GM18499 (cell line): Measurements from ENCODE around the gene ARPC5L.
"Not testable (repeated sequence)": the region's sequence is repeated elsewhere in the genome, so short reads cannot be mapped to it uniquely, and the experiment has no call there.

ENCODE experiments used
- ATAC-seq: cut with Tn5 transposase; IDR thresholded peaks from one replicate; pipeline ENCODE4 v1.9.1; 2021; ENCODE audit warnings: moderate number of reproducible peaks; ENCODE audit not compliant: insufficient read depth, unreplicated experiment

ARPC5L gene

DNA sequence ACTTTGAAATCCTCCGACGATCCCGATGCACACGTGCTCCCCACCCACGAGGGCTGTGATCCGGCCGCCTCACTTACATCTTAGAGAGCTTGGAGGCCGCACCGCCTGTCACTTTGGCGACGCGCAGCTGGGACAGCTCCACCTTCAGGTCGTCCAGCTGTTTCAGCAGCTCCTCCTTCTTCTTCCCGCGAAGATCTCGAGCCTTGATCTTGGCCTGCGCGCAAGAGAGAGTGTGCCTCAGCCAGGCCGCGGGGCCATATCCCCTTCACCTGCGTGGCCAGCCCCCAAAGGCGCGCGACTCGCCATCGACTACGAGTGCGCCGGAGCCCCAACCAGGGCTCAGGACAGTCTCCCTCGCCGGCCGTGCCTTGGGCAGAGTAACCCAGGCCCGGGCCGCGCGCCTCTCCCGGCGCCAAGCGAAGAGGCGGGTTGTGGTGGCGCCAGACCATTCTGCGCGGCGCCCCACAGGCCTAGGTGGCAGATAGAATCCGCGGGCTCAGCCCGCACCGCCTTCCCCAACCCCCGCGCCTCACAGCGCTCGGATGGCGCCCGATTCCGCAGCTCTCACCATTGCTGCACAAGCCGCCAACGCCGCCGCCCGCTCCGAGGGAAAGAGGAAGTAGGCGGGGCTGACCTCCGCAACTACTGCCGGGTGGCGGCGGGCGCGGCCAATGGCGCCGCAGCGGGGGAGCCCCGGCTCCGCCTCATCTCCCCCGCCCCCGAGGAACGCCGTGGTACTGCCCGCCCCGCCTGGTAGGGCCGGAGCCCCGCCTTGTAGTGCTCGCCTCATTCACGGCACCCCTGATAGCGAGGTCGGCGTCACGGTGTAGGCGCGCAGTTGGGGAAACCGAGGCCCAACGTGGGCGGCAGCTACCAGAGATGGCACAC lies at the start of gene ARPC5L, which contains the start of gene RPL35:
Gene ARPC5L (plus strand): TSS at position 789 of the 888 bp plus-strand sequence. CDS start 7,161 bp downstream, outside the sequence.
Gene RPL35 (minus strand): TSS at position 616 of the 888 bp plus-strand sequence. CDS start 45 bp downstream, at position 571.
- no peak for ATAC-seq

DNA sequence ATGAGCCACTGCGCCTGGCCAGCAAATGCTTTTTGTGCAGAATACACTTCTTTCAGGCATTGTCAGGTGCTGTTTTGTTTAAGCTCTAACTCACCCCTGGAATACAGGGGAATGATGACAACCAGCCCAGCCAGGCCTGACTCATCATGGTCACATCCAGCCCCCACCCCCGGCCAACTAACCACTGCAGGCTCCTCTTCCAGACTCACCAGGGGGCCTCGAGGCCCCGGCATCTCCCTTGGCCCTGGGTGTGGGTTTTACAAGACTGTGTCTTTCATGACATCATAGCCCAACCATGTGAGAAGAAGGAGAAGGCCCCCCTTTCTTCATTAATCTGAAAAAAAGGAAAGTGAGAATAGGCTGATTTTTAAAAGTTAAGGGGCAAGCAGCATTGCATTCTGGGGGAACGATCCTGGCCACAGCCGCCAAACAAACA lies 49.5 kb upstream of the ARPC5L start:
- ATAC-seq, result no peak

DNA sequence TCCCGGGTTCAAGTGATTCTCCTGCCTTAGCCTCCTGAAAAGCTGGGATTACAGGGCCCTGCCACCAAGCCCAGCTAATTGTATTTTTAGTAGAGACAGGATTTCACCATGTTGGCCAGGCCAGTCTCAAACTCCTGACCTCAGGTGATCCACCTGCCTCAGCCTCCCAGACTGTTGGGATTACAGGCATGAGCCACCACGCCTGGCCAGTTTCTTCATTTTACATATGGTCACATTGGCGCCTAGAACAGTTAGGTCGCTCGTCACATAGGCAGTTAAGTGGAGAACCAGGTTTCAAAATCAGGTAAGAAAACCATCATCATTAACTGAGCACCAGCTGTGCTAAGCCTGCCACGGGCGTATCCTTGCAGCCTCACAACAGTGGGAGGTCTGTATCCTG lies 48.9 kb upstream of the ARPC5L start:
- ATAC-seq, result no peak

DNA sequence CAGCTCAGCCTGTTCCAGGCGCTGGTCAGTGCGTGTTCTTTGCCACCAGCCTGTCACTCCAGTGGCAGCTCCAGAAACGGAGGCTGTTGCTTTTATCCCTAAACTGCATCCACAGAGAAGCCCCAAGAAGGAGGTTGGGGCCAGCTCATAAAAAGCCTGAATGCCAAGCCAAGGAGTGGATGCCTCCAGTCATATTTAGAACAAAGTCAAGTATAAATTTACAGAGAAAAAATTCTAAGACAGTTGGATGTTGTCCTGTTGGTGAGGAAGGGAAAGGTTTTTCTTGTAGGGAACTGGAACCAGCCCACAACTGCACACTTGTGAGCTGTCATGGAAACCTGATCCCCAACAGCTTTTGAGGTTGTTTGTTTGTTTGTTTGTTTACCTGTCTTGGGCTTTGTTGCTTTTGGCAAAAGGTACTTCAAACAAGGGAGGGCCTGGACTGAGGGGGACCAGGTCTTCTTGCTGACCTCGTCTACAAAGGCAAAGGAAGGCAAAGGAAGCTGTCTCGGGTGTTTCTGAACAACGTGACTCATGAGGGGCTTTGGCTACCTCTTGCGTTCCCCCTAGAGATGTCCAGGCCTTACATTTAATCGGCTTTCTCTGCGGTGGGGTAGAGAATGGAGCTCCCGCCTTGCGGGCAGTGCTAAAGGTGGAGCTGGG lies 48.3 kb upstream of the ARPC5L start:
- ATAC-seq, result no peak

DNA sequence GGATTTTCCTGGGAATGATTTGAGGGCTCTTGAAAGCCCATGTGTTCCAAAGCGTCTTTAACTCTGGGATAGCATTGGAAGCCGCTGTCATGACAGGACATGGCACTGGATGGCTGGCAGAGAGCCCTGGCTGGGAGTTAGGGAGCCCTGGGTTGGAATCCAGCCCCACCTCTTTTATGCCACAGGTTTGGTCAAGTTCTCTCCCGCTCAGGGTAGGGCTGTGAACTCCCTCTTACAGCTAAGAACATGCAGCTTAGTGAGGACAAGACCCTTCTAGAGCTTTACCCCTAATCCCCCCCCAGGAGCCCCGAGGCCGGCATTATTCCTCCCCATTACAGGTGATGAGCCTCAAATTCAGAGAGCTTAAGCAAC lies 47.8 kb upstream of the ARPC5L start:
- ATAC-seq, result no peak

DNA sequence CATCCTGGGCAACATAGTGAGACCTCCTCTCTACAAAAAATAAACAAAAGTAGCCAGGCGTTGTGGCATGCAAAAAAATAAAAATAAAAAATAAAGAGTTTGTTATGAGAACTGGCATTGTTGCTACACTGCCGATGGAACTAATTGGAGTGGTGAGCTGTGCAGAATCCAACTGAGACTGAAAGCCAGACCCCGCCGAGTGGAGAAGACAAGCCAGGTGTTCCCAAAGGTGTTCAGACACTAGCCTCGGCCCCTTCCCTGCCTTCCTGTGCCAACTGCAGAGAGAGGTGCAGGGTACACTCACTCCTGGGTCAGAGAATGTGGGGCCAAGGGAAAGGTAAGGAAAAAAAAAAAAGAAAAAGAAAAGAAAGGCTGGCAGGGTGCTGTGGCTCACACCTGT lies 46.3 kb upstream of the ARPC5L start:
- no peak for ATAC-seq

DNA sequence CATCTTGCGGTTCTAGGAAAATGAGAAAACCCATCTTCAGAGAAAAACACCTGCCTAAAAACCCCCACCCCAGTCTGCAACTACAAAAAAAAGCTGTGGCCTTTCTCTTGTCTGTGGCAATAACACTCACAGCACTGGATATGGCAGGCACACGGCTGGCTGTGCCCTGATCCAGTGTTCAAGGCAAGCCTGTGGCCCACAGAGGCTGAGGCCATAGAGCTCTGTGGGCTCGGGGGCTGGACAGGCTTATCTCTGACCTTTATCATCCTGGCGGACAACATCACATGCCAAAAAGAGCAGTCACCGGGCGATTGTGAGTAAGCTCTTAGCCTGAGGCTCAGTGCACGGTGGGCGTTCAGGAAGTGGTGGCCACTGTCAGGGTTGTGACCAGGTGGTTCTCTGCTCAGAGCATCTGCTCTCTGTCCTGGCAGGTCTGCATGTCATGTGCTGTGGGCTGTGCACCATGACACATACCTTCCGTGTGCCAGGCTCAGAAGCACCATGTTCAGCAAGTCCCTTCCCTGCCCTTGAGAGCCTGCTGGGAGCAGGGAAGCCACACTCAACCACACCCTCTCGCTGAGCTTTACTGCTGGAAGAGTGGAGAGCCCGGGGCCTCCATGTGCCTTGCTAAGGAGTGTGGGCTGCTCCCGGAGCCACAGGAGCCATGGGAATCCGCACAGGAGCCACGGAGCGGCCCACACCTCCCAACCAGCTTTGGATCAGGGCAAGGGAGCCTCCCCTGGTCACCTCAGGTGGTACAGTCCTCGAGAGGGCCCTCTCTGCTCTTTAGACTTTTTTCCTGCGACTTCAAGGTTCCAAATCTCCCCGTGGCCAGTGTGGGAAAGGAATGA lies 43.3 kb upstream of the ARPC5L start:
- no peak for ATAC-seq

DNA sequence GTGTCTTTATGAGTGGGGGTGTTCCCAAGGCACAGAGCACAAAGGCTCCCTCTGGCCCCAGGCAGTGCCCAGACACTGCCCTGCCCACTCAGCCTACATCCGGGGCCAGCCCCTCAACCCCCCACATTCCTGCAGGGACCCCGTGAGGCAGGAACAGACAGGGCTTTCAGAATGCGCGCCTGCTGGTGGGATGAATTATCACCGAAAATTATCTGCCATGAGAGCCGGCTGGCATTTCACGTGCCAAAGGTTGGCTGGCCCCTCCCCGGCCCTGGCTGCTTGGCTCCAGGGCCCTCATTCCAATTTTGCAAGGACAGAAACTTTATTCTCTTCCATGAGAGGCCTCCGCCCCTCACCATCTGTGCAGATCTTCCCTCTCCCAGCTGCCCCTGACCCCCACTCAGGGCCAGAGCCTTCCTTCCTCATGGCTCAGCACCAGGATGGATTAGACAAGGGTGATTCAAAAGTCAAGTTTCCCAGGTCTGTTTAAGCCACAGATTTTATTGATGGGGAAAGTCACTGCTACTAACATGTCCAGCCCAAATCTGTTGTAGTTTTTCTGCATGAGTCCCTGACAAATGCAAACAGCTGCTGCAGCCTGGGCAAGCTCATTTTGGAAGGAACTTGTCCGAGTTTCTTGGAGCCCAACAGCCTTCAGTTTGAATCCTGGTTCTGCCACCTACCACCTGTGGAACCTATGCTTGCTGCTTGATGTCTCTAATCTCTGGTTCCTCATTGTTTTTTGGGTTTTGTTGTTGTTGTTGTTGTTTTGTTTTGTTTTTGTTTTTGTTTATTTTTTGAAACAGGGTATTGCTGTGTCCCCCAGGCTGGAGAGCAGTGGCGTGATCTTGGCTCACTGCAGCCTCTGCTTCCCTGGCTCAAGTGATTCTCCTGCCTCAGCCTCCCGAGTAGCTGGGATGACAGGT lies 41.0 kb upstream of the ARPC5L start:
- no peak for ATAC-seq

DNA sequence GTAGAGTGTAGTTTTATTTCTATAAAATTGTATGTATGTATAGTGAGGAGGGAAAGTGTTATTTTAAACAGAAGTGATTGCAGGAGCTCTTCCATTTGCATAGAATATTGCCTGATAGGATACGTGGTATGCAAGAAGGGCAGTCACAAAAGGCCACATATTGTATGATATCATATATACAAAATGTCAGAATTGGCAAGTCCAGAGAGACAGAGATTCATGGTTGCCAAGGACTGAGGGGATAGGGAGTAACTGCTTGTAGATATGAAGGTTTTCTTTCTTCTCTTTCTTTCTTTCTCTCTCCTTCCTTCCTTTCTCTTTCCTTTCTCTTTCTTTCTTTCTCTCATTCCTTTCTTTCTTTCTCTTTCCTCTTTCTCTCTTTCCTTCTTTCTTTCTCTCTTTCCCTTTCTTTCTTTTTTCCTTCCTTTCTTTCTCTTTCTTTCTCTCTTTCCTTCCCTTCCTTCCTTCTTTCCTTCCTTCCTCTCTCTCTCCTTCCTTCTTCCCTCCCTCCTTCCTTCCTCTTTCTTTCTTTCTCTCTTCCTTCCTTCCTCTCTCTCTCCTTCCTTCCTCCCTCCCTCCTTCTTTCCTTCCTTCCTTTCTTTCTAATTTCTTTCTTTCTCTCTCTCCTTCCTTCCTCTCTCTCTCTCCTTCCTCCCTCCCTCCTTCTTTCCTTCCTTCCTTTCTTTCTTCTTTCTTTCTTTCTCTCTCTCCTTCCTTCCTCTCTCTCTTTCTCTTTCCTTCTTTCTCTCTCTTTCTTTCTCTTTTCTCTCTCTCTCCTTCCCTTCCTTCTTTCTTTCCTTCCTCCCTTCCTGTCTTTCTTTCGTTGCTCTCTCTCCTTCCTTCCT lies 33.2 kb upstream of the ARPC5L start:
- no peak for ATAC-seq

DNA sequence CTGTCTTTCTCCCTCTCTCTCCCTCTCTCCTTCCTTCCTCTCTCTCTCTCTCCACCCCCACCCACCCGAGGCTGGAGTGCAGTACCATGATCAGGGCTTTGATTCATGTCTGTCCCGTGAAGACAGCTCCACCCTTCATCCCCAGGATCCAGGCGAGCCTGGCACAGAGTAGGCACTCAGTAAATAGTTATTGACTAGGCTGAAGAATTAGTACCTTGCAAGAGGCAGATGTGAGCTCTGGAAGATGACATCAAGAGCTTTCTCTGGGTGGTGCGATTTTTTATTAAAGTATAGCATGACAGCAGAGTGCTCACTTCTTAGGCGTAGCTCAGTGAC lies 32.6 kb upstream of the ARPC5L start:
- ATAC-seq, result no peak

DNA sequence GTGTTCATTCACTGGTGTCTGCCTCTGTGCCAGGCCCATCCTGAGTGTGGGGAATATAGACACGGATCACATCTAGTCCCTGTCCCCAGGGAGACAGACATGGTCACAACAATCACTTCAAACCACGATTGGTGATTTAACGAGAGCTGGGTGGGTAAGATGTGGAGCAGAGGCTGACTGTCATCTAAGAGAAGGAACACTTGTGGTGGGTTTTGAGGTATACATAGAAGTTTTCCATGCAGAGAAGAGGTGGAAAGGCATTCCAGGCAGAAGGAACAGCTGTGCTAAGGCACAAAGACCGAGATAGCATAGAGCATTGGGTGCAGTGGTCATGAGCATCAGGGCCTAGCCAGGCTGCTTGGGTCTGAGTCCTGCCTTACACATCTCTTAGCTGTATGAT lies 31.3 kb upstream of the ARPC5L start:
- no peak for ATAC-seq

DNA sequence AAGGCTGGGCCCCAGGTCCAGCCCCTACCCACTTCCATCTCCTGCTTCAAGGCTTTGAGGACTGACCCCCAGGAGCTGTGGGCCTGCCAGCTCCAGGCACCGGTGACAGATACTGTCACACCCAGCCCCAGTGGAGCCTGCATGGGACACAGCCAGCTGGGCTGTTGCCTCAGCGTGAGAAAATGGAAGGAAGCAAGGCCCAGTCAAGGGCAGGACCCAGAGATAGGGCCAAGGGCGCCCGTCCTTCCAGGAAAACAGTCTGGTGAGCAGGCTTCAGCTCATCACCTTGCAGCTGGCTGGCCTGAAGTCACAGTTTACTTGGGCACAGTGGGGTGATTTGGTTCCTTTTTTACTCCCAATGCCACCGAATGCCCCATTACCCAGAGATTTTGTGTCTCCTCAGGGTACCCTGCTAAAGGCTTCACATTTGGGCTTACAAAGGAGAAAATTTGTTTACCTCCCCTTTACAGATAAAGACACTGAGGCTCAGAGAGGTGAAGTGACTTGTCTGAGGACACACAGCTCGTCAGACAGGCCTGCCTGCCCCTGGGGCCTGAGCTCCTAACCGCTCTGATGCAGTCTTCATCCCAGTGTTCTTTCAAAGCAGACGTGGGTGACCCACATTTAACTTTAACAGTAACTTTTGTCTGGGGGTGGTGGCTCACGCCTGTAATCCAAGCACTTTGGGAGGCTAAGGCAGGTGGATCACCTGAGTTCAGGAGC lies 30.1 kb upstream of the ARPC5L start:
- no peak for ATAC-seq

DNA sequence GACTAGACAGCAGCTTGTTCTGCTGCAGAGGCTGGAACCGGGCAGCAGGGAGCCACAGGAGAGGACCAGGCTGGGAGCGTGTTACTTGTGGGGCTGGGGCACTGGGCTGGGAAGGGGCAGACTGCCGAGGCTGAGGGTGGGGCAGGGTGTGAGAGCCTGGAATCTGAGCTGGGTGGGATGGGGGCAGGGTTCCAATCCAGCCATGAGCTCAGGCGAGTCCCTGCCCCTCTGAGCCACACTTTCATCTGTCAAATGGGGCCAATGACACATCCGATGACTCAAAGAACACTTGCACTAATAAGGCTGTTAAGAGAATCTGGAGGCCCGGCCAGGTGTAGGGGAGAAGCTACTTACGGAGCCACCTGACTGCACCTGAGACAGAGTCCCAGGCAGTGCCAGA lies 27.3 kb upstream of the ARPC5L start:
- ATAC-seq, result no peak

DNA sequence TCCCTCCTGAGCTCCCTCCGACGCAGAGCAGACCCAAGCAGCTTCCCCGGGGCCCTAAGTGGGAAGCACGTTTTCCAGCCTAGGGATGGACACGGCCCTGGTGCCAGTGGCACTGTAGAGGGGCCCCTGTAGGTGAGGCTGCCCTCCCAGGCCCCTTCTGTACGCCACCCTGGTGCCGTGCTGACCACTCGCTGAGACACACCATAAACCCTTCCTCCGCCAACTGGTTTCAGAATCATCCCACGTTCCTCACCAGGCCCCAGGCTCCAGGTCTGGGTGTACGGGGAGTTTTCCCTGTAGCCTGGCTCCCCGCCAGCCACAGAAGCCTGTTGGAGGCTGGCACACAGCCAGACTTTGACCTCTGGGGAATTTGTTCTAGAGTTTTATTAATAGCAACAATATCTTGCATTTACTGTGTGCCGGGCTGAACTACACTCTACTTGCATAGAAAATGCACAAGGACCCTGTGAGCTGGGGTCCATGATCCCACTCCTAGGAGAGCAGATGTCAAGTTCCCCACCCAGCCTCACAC lies 26.8 kb upstream of the ARPC5L start:
- no peak for ATAC-seq

DNA sequence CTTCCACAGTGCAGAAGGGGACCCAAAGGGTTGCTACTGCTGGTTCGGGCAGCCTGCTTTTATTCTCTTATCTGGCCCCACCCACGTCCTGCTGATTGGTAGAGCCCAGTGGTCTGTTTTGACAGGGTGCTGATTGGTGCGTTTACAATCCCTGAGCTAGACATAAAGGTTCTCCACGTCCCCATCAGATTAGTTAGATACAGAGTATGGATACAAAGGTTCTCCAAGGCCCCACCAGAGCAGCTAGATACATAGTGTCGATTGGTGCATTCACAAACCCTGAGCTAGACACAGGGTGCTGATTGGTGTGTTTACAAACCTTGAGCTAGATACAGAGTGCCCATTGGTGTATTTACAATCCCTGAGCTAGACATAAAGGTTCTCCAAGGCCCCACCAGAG lies 23.8 kb upstream of the ARPC5L start:
- not testable (repeated sequence) for ATAC-seq

DNA sequence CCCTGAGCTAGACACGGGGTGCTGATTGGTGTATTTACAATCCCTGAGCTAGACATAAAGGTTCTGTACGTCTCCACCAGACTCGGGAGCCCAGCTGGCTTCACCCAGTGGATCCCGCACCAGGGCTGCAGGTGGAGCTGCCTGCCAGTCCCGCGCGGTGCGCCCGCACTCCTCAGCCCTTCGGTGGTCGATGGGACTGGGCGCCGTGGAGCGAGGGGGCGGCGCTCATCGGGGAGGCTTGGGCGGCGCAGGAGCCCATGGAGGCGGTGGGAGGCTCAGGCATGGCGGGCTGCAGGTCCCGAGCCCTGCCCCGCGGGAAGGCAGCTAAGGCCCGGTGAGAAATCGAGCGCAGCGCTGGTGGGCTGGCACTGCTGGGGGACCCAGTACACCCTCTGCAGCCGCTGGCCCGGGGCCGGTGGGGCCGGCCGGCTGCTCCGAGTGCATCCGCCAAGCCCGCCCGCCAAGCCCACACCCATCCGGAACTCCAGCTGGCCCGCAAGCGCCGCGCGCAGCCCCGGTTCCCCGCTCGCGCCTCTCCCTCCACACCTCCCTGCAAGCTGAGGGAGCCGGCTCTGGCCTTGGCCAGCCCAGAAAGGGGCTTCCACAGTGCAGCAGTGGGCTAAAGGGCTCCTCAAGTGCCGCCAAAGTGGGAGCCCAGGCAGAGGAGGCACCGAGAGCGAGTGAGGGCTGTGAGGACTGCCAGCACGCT lies 23.2 kb upstream of the ARPC5L start:
- ATAC-seq, result not testable (repeated sequence)

DNA sequence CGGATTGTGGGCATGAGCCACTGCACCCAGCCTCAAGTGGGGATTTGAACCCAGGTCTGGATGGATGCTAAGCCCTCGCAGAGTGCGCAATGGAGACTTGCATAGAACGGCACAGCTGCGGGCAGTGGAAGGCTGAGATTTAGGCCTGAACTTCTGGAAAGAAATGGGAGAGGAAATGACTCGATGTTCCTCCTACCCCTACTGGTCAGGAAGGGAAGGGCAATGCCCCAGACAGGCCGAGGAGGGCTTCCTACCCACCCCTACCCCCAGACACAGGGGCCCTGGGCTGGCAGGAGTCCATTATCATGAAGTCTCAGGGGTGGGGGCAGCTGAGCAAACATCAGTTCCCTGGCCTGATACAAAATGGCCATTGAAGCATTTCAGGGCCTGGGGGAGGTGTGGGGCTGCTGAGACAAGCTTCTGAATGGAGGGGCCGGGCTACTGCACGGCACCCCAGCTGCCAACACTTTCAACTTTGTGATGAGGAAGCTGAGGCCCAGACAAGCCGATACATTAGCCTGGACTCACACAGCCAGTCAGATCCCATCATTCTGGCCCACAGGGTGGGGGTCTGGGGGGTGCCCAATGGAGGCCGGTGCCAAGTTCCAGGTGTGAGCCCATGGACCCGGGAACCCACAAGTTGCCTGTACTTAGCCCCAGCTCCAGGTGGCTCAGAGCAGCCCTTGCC lies 22.2 kb upstream of the ARPC5L start:
- no peak for ATAC-seq
